GM12864 (cell line): ENCODE measurements around the gene IL11RA.
"Not testable (repeated sequence)": the region's sequence is repeated elsewhere in the genome, so short reads cannot be mapped to it uniquely, and the experiment has no call there.

Experiments used
- DNase-seq: peaks from one replicate; pipeline ENCODE4 v3.0.0-alpha.2; 2011; ENCODE audit warnings: low read depth
- H3K4me3 ChIP-seq: 2 replicates; pipeline ENCODE4 v1.5.1; 2011; ENCODE audit warnings: mild to moderate bottlenecking, low read depth, low read length, control low read depth
- TF ChIP-seq, protein P1 (sequence below): IDR thresholded peaks from 2 replicates; pipeline ENCODE4 v1.5.1; 2011; ENCODE audit warnings: low read depth, mild to moderate bottlenecking, moderate library complexity, low read length, control low read depth, inconsistent platforms; ENCODE audit errors: missing control alignments

IL11RA gene

DNA sequence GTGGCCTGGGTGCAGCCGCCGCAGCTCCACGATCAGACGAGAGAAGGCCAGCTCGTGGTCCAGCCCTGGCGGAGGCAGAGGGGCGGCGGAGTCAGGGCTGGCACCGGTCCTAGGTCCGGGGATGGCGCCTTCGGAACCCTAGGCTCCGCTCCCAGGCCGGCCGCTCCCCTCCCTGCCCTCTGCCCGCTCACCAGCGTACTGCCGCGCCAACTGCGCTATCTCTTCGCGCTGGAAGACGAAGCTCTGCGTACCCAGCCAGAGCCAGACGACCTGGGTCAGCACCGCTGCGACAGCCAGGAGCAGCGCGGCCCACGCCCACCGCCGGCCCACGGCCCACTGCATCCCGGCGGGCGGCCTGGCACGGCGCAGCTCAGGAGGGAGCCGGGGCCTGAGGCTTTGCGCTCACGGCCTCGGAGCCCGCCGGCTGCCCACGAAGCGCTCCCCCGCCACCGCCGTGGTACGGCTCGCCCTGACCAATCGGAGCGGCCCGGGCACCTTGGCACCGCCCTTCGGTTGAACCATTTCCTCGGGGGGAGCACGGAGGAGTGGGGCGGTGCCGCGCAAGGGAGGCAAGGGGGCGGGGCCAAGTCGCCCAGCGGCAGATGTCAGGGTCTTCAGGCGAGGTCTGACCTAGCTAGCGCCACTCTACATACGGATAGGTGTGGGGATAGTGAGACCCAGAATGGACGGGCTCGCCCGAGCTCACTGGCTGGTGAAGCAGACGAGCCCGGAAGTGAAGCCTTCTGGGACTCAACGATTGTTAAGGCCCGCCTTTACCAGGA lies 14.4 kb upstream of the IL11RA start, which contains the start of gene SIGMAR1:
SIGMAR1 (minus strand) TSS at position 432 of the 782 bp plus-strand sequence; CDS start at position 342, 90 bp downstream.
- TF ChIP-seq, protein P1, sequence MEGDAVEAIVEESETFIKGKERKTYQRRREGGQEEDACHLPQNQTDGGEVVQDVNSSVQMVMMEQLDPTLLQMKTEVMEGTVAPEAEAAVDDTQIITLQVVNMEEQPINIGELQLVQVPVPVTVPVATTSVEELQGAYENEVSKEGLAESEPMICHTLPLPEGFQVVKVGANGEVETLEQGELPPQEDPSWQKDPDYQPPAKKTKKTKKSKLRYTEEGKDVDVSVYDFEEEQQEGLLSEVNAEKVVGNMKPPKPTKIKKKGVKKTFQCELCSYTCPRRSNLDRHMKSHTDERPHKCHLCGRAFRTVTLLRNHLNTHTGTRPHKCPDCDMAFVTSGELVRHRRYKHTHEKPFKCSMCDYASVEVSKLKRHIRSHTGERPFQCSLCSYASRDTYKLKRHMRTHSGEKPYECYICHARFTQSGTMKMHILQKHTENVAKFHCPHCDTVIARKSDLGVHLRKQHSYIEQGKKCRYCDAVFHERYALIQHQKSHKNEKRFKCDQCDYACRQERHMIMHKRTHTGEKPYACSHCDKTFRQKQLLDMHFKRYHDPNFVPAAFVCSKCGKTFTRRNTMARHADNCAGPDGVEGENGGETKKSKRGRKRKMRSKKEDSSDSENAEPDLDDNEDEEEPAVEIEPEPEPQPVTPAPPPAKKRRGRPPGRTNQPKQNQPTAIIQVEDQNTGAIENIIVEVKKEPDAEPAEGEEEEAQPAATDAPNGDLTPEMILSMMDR = no peak
- H3K4me3 ChIP-seq = peak within 1 kb of the TSS; percentile 95
- peak; percentile 73 for DNase-seq

GRCh38 chr9:34638138-34638445 lies 13.9 kb upstream of the IL11RA start:
- peak overlapping the region; percentile 95 for H3K4me3 ChIP-seq
- TF ChIP-seq, protein P1 = no peak
- no peak for DNase-seq

GRCh38 chr9:34639322-34639721 lies 12.7 kb upstream of the IL11RA start:
- H3K4me3 ChIP-seq, DNase-seq: not testable (repeated sequence)

DNA sequence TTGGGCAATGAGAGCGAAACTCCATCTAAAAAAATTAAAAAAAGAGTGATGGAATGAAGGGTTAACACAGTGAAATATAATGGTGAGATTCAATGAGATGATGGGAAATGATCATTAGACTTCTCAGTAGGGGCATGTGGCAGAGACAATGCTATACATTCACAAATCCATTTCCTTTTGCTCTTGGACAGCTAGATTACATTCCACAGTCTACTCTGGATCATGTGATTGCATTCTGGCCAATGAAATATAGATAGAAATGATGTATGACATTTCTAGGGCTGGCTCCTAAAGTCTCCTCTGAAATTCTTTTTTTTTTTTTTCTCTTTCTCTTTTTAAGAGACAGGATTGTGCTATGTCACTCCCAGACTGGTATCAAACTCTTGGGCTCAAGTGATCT lies 9.3 kb upstream of the IL11RA start:
- TF ChIP-seq, protein P1 = no peak
- DNase-seq = no peak
- no peak overlapping the region for H3K4me3 ChIP-seq

DNA sequence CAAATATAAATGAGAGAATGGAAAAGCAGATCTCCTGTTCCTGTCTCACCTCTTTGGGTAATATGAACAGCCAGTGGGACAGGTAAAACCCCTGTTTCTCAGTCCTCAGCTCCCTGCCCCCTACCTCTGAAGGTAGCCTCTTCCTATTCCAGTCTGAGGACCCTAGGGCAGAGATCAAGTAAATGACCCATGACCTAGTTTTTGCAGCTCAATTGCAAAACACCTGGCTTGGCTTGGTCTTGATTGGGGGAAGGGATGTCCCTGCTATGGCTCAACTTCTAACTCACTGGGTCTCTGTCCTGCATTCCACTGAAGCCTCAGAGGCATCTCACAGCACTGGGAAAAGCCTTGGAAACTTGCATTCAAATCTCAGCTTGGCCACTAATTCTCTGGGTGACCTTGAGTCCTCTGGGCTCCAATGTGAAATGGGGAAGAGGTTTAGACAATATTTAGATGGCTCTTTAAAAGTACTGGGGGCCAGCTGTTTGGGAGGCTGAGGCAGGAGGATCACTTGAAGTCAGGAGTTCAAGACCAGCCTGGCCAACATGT lies 7.1 kb upstream of the IL11RA start:
- H3K4me3 ChIP-seq = no peak overlapping the region
- TF ChIP-seq, protein P1 = no peak
- DNase-seq = no peak

DNA sequence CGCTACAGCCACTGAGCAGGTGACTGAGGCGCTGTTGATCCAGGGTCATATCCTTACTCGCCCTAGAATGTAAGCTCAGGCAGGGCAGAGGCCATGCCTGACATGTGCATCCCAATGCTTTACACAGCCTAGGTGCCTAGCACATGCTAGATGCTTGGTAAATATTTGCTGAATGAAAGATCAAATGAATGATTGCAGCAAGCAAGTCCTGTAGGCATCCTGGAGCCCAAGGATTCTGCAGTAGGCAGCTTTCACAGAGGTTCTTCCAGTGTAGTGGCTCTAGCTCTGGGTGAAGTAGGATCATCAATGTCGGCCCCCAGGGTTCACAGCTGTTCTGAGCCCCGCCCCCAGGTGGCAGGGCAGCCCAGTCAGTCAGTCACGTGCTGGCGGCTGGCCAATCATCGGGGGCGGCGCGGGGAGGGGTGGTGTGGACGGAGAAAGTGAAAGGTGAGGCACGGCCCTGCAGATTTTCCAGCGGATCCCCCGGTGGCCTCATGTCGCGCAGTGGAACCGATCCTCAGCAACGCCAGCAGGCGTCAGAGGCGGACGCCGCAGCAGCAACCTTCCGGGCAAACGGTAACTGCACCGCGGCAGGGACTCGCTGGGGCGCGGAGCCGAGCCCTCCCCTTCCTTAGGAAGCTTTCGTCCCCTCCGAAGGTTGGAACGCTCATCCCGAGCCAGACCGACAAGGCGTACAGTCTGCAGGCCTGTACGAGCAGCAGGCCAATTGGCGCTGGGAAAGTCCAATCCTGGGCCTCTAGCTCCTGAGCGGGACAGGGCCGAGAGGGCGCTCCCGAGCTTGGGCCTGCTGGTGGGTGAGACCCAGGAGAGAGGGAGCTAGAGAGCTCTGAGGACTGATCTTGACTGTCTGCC lies 5.5 kb upstream of the IL11RA start, which contains the start of gene GALT:
GALT (plus strand) TSS at position 465 of the 873 bp plus-strand sequence; CDS start at position 495, 30 bp downstream.
- peak; percentile 72 for DNase-seq
- TF ChIP-seq, protein P1 = peak; percentile 61
- H3K4me3 ChIP-seq = peak within 1 kb of the TSS; percentile 81

DNA sequence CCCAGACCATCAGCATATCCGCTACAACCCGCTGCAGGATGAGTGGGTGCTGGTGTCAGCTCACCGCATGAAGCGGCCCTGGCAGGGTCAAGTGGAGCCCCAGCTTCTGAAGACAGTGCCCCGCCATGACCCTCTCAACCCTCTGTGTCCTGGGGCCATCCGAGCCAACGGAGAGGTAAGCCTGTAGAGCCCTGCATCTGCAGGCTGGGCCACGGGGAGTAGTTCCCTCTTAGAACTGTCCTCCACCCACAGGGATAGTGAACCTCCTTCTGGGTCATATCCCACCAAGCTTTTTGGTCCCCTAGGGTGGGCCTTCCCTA lies 4.9 kb upstream of the IL11RA start:
- DNase-seq = no peak
- peak overlapping the region; percentile 81 for H3K4me3 ChIP-seq
- TF ChIP-seq, protein P1 = no peak
